ENCODE data around the gene ATOH1.

GRCh38 chr4:93834249-93835066 is 5.9 kb downstream of the ATOH1 start:
- TF ChIP-seq CTCF (conservative IDR thresholded peaks at IDR 0.05; ENCODE audit: low read length) (no peak), EZH2phosphoT487 (IDR thresholded peaks at IDR 0.05; ENCODE audit: borderline replicate concordance, low read depth, low read length) (no peak)
